Head of caudate nucleus (tissue), 42 donors: ENCODE results near the gene TENT4A.

Experiments
- DNase-seq, 42 donors: peaks; one replicate each; pipeline versions ENCODE4 v3.0.0 to v3.0.0-alpha.2; 2020 to 2021; ENCODE audit warnings: mixed read lengths in 7 of 42
- intact Hi-C: fragments of 100-400 bp; cut with DNase I; formaldehyde crosslinking; loops from one replicate; pipeline ENCODE4 v1.15.0; 2022

TENT4A gene

GRCh38 chr5:6698696-6699095 lies 14.5 kb upstream of the TENT4A start:
- no peak for DNase-seq
- intact Hi-C loops, result no loop called here

GRCh38 chr5:6699357-6699756 lies 13.9 kb upstream of the TENT4A start:
- intact Hi-C loops, result no loop called here
- DNase-seq, result no peak

- intact Hi-C loops, result no loop called here
- DNase-seq, result peak in 2 of 42 donors; percentile 27 to 37
Observed at GRCh38 chr5:6700074-6700684, 13.1 kb upstream of the TENT4A start.

- peak in 1 of 42 donors; percentile 31 for DNase-seq
- intact Hi-C loops, result no loop called here
Observed at GRCh38 chr5:6700685-6701355, 12.4 kb upstream of the TENT4A start.

- intact Hi-C loops, result no loop called here
- peak in 18 of 42 donors; percentile 22 to 77 (median 53) for DNase-seq
Observed at GRCh38 chr5:6701491-6701890, 11.7 kb upstream of the TENT4A start.

- peak in 2 of 42 donors; percentile 24 to 33 for DNase-seq
- intact Hi-C loops, result no loop called here
Observed at GRCh38 chr5:6702633-6703032, 10.6 kb upstream of the TENT4A start.

DNA sequence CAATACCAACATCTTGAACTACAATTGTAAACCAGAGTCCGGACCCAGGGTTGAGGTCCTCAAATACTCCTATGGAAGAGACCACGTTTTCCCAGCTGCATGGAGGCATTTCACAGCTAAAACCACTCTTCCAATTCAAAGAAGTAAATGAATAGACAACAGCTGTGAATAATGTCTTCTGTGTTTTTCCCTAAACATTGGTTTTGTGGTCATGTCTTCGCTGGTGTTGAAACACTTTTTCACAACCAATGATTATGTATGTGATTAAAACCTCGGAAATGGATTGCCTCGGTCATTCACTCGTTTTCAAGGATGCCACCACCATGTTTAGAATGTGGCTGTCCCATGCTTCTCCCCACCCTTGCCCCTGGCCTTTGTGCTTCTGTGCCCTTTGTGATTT lies 9.4 kb upstream of the TENT4A start:
- intact Hi-C loops, result no loop called here
- DNase-seq, result no peak

GRCh38 chr5:6704361-6704851 lies 8.8 kb upstream of the TENT4A start:
- peak in 36 of 42 donors; percentile 29 to 89 (median 66) for DNase-seq
- intact Hi-C loops, result no loop called here

DNA sequence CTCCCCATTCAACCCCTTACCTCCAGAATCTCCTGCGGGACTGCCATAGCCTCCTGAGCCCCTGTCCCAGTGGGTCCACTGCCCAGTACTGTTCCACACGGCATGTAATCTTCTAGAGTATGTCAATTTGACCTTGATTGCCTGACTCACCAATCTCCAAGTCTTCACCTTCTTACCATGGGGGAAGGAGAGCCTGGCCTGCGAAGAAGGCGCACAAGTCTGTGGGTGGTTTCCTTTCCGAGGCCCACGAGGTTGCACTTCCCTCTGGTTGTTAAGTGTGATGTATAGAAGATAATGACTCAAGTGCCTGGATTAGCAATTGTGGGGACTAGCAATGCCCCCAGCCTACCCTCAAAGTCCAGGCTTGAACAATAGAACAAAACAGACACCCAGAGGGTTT lies 8.1 kb upstream of the TENT4A start:
- intact Hi-C loops, result no loop called here
- DNase-seq, result peak in 2 of 42 donors; percentile 44 to 50

GRCh38 chr5:6705959-6706358 lies 7.3 kb upstream of the TENT4A start:
- DNase-seq, result peak in 2 of 42 donors; percentile 14 to 32
- intact Hi-C loops, result no loop called here

- DNase-seq, result no peak
- intact Hi-C loops, result no loop called here
Observed at GRCh38 chr5:6707852-6708251, 5.4 kb upstream of the TENT4A start.

GRCh38 chr5:6708814-6709213 lies 4.4 kb upstream of the TENT4A start:
- intact Hi-C loops, result no loop called here
- DNase-seq, result peak in 2 of 42 donors; percentile 19 to 33

GRCh38 chr5:6710070-6710469 lies 3.2 kb upstream of the TENT4A start:
- intact Hi-C loops, result no loop called here
- peak in 2 of 42 donors; percentile 9 to 37 for DNase-seq

DNA sequence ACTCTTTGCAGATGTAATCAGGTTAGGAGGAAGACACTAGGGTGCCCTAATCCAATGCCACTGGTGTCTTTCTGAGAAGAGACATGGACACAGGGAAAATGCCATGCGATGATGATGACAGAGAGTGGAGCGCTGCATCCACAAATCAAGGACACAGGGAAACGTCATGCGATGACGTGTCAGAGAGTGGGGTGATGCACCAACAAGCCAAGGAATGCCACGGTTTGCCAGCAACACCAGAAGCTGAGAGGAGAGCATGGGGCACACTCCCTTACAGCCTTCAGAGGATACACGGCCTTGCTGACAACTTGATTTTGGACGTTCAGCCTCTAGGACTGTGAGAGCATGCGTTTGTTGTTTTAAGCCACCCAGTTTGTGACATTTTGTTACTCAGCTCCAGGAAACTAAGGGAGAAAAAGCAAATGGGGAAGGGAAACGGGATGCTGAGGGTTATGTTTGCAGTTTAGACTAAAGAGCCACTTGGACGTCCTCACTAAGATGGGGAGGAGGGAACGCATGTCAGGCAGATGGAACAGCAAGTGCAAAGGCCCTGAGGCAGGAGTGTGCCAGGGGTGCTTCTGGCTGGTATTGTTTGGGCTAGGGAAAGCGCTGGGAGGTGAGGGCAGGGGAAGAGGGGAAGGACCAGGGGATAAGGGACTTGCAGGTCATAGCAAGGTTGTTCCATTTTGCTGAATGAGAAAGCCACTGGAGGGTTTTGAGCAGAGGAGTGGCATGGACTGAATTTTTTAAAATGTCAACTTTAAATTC lies 2.5 kb upstream of the TENT4A start:
- peak in 2 of 42 donors; percentile 25 to 39 for DNase-seq
- intact Hi-C loops, result no loop called here

GRCh38 chr5:6711409-6712141 lies 1.7 kb upstream of the TENT4A start:
- peak in 2 of 42 donors; percentile 32 to 38 for DNase-seq
- intact Hi-C loops, result no loop called here

GRCh38 chr5:6712142-6712576 lies 1.1 kb upstream of the TENT4A start:
- intact Hi-C loops, result no loop called here
- DNase-seq, result peak in 37 of 42 donors; percentile 30 to 81 (median 54)

DNA sequence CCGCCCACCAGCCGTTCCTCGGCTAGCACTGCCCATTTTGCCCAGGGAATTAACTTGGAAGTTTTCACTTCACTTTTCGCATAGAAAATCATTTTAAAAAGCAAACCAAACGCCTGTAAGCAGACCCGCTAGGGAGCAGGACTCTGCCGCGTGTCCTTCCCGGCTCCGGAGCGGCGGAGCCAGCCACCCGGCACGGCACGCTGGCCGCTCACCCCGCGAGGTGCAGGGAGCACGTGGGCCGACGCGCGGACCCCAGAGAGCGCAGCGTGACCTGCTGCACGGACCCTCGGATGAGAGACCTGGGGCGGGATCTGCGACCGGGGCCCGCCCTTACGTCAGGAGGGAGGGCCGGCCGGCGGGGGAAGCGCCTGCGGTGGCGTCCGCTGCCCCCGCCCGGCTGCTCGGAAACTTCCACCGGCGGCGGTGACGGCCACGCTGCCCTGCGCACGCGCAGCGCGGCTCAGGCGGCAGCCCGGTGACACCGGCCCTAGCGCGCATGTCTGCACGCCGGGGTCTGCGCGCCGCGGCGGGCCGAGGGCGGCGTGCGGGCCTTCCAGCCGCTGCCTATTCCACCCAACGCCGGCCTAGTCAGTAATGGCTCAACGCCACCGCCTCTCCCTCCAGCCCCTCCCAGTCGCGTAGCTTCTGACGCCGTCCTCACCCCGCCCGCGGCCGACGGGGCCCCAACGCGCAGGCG lies 507 bp upstream of the TENT4A start:
- intact Hi-C loops, result no loop called here
- DNase-seq, result peak; percentile 87 to 98 (median 95)

- intact Hi-C loops, result loop anchor here (2.0 kb wide), 1 partner anchor 82 kb away; the partner anchor contains the start of genes NSUN2 and SRD5A1
- DNase-seq, result peak in 8 of 42 donors; percentile 11 to 58 (median 34)
Observed at GRCh38 chr5:6714226-6715041, 1.2 kb downstream of the TENT4A start.
